ENCODE results near the gene DCP1B.

DNA sequence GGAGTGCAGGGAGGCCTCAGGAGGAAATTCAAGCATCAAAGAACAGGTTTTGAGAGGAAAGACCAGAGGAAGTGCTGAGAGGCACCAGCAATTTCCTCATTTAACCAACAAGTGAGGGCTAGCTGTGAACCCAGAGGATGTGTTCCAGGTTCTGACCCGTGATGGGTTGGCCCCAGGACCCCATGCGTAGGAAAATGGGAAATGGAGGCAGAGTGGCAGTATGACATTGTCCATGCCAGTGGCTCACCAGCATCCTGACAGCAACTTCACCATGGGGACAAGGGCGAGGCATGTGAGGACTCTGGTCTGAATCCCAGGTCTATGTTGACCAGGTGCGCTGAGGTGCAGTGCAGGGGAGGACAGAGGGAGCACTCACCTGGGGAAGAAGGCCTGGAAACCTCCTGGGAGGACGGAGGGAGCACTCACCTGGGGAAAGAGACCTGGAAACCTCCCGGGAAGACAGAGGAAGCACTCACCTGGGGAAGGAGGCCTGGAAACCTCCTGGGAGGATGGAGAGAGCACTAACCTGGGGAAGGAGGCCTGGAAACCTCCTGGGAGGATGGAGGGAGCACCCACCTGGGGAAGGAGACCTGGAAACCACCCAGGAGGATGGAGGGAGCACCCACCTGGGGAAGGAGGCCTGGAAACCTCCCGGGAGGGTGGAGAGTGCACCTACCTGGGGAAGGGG lies 79.1 kb downstream of the DCP1B start:
- TF ChIP-seq, protein P1, sequence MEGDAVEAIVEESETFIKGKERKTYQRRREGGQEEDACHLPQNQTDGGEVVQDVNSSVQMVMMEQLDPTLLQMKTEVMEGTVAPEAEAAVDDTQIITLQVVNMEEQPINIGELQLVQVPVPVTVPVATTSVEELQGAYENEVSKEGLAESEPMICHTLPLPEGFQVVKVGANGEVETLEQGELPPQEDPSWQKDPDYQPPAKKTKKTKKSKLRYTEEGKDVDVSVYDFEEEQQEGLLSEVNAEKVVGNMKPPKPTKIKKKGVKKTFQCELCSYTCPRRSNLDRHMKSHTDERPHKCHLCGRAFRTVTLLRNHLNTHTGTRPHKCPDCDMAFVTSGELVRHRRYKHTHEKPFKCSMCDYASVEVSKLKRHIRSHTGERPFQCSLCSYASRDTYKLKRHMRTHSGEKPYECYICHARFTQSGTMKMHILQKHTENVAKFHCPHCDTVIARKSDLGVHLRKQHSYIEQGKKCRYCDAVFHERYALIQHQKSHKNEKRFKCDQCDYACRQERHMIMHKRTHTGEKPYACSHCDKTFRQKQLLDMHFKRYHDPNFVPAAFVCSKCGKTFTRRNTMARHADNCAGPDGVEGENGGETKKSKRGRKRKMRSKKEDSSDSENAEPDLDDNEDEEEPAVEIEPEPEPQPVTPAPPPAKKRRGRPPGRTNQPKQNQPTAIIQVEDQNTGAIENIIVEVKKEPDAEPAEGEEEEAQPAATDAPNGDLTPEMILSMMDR (IDR thresholded peaks at IDR 0.05) = no peak
- TF ChIP-seq POLR2A (IDR thresholded peaks at IDR 0.05) = no peak
